Aorta (tissue), 5 donors: ENCODE measurements around the gene NHERF1. TPM values are rescaled to one million over a fixed set of nuclear protein-coding genes. Genes with fewer than 3 reads are reported as not detected.

Source experiments
- ATAC-seq: fragments of 200-7000 bp; cut with Tn5 transposase; one replicate; pipeline ENCODE4 v1.9.1; 2022; ENCODE audit warnings: moderate library complexity; ENCODE audit not compliant: low FRiP score
- DNase-seq, 2 donors: peaks; one replicate each; pipeline ENCODE4 v3.0.0-alpha.2; 2020
- H3K27ac ChIP-seq, 2 donors: one replicate each; pipeline ENCODE4 v1.5.1; 2013; ENCODE audit warnings: low read length in 2 of 2, mild to moderate bottlenecking in 2 of 2, moderate library complexity in 2 of 2, control low read depth in 1 of 2, inconsistent platforms in 1 of 2, low read depth in 1 of 2
- H3K27me3 ChIP-seq, 2 donors: one replicate each; pipeline ENCODE4 v1.6.1; 2013; ENCODE audit warnings: control low read depth in 1 of 2, low read length in 1 of 2, mild to moderate bottlenecking in 1 of 2, moderate library complexity in 1 of 2; ENCODE audit not compliant: insufficient read depth in 2 of 2, control insufficient read depth in 1 of 2
- H3K36me3 ChIP-seq, 2 donors: one replicate each; pipeline ENCODE4 v1.6.1; 2013; ENCODE audit warnings: control low read depth in 1 of 2, low read length in 1 of 2, mild to moderate bottlenecking in 1 of 2; ENCODE audit not compliant: insufficient read depth in 2 of 2, control insufficient read depth in 1 of 2
- H3K4me1 ChIP-seq, 2 donors: one replicate each; pipeline ENCODE4 v1.6.1; 2013; ENCODE audit warnings: low read length in 2 of 2, control low read depth in 1 of 2, mild to moderate bottlenecking in 1 of 2, moderate library complexity in 1 of 2; ENCODE audit not compliant: insufficient read depth in 2 of 2, control insufficient read depth in 1 of 2
- H3K4me3 ChIP-seq, 2 donors: one replicate each; pipeline ENCODE4 v1.5.1; 2013; ENCODE audit warnings: low read length in 2 of 2, control low read depth in 1 of 2, mild to moderate bottlenecking in 1 of 2
- H3K9me3 ChIP-seq: one replicate; pipeline ENCODE4 v1.6.1; 2013; ENCODE audit warnings: mild to moderate bottlenecking, low read length; ENCODE audit not compliant: control insufficient read depth
- WGBS, 2 donors: extraction: QIAGEN DNeasy Blood & Tissue Kit; methylation state at CpG; one replicate each; pipeline ENCODE4 v1.1.7; 2013; 5-methylcytosine and 5-hydroxymethylcytosine counted together
- intact Hi-C, 2 donors: fragments of 100-400 bp; cut with DNase I; formaldehyde crosslinking; loops; one replicate each; pipeline versions ENCODE4 v1.14.2 to v1.15.0; 2022
- microRNA-seq, 2 donors: library from miRNA; unstranded; fragments of <30 nt; microRNA quantifications; one replicate each; pipeline ENCODE4 v1.2.0, GENCODE V29; 2020
- polyA plus RNA-seq, 2 donors: library from polyadenylated mRNA; stranded (reverse); fragments of 200-250 nt; gene quantifications; one replicate each; pipeline ENCODE4 v1.2.3, GENCODE V29; 2013
- total RNA-seq, 2 donors: library from RNA; stranded (reverse); fragmentation: NEBNext Ultra II Directional; extraction: Animal tissue kit (Norgen Biotek cat#: 25700); gene quantifications; one replicate each; pipeline ENCODE4 v1.2.1, GENCODE V29; 2021
- donor health status: healthy with polysubstance abuse.
- donor health status: Bipolar disorder and iron deficiency.
- donor health status: DM: no; HTN: no; CAD: no.
- donor health status: DM: no; HTN: no; CAD: no.
- donor health status: DM: yes; HTN: yes; CAD: no.

NHERF1 gene
- total and polyA plus RNA-seq, 4 donors, result 10.6 to 84.4 (median 19.4) TPM

DNA sequence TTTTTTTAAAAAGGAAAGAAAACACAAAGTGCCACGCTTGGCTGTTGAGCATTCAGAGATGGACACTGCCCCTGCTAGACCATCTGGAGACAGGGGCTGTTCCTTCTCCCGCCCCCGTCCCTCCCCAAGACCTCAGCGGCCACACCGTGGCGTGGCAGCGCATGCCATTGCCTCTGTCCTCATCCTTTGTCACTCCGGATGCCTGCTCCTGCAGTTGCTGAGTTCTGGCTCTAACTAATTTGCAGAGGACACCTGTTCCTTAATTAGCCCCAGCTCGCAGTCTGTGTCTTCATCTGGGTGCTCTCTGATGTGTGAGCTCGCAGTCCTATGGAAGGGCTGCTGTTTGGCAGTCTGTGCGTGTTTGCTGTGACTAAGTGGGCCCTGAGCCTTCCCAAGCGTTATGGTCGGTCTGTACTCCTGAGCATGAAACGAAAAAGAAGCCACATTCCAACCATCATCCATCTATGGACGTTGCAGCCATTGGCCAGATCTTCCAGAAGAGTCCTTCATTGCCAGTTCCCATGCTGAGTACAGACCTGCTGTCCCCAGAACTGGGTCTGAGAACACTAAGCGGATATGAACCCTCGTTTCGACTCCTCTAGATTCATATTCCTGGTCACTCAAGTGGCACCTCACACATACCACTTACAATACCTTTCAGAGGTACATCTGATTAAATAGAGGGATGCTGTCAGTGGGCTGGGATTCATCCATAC, 68.6 kb downstream of the NHERF1 start:
- intact Hi-C loops, result no loop called here
- DNase-seq (no peak), ATAC-seq (no peak)
- Histone ChIP-seq H3K4me3 (no peak overlapping the region), H3K36me3 (peaks cover 0 to 5% of the 10 kb centered on the region in 2 donors), H3K4me1 (no peaks in the 10 kb centered on the region), H3K9me3 (no peaks in the 10 kb centered on the region), H3K27me3 (no peaks in the 10 kb centered on the region), H3K27ac (no peak overlapping the region)
- 88 to 97% methylated on average over 17 to 18 of the region's 18 CpGs for WGBS, 2 donors

- H3K27me3 ChIP-seq, result no peaks in the 10 kb centered on the region
- no peak for ATAC-seq
- H3K4me3 ChIP-seq, result no peak overlapping the region
- intact Hi-C loops, result no loop called here
- DNase-seq, result no peak
- peaks cover 0 to 5% of the 10 kb centered on the region in 2 donors for H3K36me3 ChIP-seq
- H3K4me1 ChIP-seq, result no peaks in the 10 kb centered on the region
- H3K9me3 ChIP-seq, result no peaks in the 10 kb centered on the region
- no peak overlapping the region for H3K27ac ChIP-seq
- WGBS, 2 donors, result 91 to 94% methylated on average over 16 of the region's 16 CpGs
Measured at GRCh38 chr17:74818291-74818938, 70.0 kb downstream of the NHERF1 start.

Small RNA genes within 50 kb of the gene (microRNA-seq; reads per million reads assigned to microRNA genes)
- gene MIR3615, result 8.9 to 141 reads per million in 2 donors

Other genes with a start within 250 kb of the NHERF1 start
- 1 to 10 TPM; 1.3 to 1.6 TPM for gene CD300LB, start 217.2 kb upstream of the NHERF1 start, total RNA-seq
- 1 to 10 TPM in 1 of 2 donors, not detected in 1; 1.1 TPM for gene CD300LB, start 217.2 kb upstream of the NHERF1 start, polyA plus RNA-seq
- 1 to 10 TPM; 2.2 to 2.9 TPM for gene CD300C, start 202.5 kb upstream of the NHERF1 start, total RNA-seq
- under 1 TPM; 0.28 to 0.88 TPM for gene CD300C, start 202.5 kb upstream of the NHERF1 start, polyA plus RNA-seq
- gene CD300H, start 181.1 kb upstream of the NHERF1 start, total RNA-seq, result not detected
- not detected for gene CD300H, start 181.1 kb upstream of the NHERF1 start, polyA plus RNA-seq
- not detected for gene CD300LD, start 156.3 kb upstream of the NHERF1 start, total RNA-seq
- gene CD300LD, start 156.3 kb upstream of the NHERF1 start, polyA plus RNA-seq, result under 1 TPM in 1 of 2 donors, not detected in 1; 0.75 TPM
- gene CD300E, start 124.9 kb upstream of the NHERF1 start, total RNA-seq, result 1 to 10 TPM; 2.8 to 4.3 TPM
- under 1 TPM in 1 of 2 donors, not detected in 1; 0.18 TPM for gene CD300E, start 124.9 kb upstream of the NHERF1 start, polyA plus RNA-seq
- gene CD300LF, start 35.7 kb upstream of the NHERF1 start, total RNA-seq, result 1 to 10 TPM; 1.6 to 2.2 TPM
- 1 to 10 TPM in 1 of 2 donors, under 1 TPM in 1; 0.61 to 1.5 TPM for gene CD300LF, start 35.7 kb upstream of the NHERF1 start, polyA plus RNA-seq
- gene RAB37, start 11.4 kb upstream of the NHERF1 start, total RNA-seq, result 1 to 10 TPM; 1.4 to 3.4 TPM
- 1 to 10 TPM; 1.5 to 2.4 TPM for gene RAB37, start 11.4 kb upstream of the NHERF1 start, polyA plus RNA-seq
- 10 to 100 TPM; 44.5 to 46.3 TPM for gene NAT9, start 27.7 kb downstream of the NHERF1 start, total RNA-seq
- 10 to 100 TPM; 12.1 to 59.9 TPM for gene NAT9, start 27.7 kb downstream of the NHERF1 start, polyA plus RNA-seq
- 1 to 10 TPM in 1 of 2 donors, under 1 TPM in 1; 0.19 to 1.6 TPM for gene GRIN2C, start 111.3 kb downstream of the NHERF1 start, total RNA-seq
- gene GRIN2C, start 111.3 kb downstream of the NHERF1 start, polyA plus RNA-seq, result under 1 TPM in 1 of 2 donors, not detected in 1; 0.03 TPM
- gene FDXR, start 124.4 kb downstream of the NHERF1 start, total RNA-seq, result 1 to 10 TPM; 4.0 to 6.6 TPM
- gene FDXR, start 124.4 kb downstream of the NHERF1 start, polyA plus RNA-seq, result 10 to 100 TPM in 1 of 2 donors, 1 to 10 TPM in 1; 8.1 to 18.1 TPM
- gene FADS6, start 145.0 kb downstream of the NHERF1 start, total RNA-seq, result not detected
- gene FADS6, start 145.0 kb downstream of the NHERF1 start, polyA plus RNA-seq, result 1 to 10 TPM in 1 of 2 donors, not detected in 1; 4.1 TPM
- gene USH1G, start 174.6 kb downstream of the NHERF1 start, total RNA-seq, result not detected
- under 1 TPM in 1 of 2 donors, not detected in 1; 0.13 TPM for gene USH1G, start 174.6 kb downstream of the NHERF1 start, polyA plus RNA-seq
- gene OTOP2, start 175.6 kb downstream of the NHERF1 start, total RNA-seq, result not detected
- gene OTOP2, start 175.6 kb downstream of the NHERF1 start, polyA plus RNA-seq, result under 1 TPM in 1 of 2 donors, not detected in 1; 0.25 TPM
- gene OTOP3, start 187.3 kb downstream of the NHERF1 start, total RNA-seq, result not detected
- gene OTOP3, start 187.3 kb downstream of the NHERF1 start, polyA plus RNA-seq, result 1 to 10 TPM in 1 of 2 donors, not detected in 1; 1.8 TPM
- 10 to 100 TPM; 10.7 to 32.6 TPM for gene HID1, start 224.1 kb downstream of the NHERF1 start, total RNA-seq
- gene HID1, start 224.1 kb downstream of the NHERF1 start, polyA plus RNA-seq, result 1 to 10 TPM; 6.1 to 7.8 TPM
- 10 to 100 TPM; 20.2 to 23.6 TPM for gene CDR2L, start 239.0 kb downstream of the NHERF1 start, total RNA-seq
- gene CDR2L, start 239.0 kb downstream of the NHERF1 start, polyA plus RNA-seq, result 1 to 10 TPM; 5.8 to 7.4 TPM